ENCODE measurements around the gene KLHL29. TPM values are rescaled to one million over a fixed set of nuclear protein-coding genes. Genes with fewer than 3 reads are reported as not detected.

KLHL29 gene
- total and polyA plus RNA-seq, 2 donors = 5.7 to 8.7 TPM

DNA sequence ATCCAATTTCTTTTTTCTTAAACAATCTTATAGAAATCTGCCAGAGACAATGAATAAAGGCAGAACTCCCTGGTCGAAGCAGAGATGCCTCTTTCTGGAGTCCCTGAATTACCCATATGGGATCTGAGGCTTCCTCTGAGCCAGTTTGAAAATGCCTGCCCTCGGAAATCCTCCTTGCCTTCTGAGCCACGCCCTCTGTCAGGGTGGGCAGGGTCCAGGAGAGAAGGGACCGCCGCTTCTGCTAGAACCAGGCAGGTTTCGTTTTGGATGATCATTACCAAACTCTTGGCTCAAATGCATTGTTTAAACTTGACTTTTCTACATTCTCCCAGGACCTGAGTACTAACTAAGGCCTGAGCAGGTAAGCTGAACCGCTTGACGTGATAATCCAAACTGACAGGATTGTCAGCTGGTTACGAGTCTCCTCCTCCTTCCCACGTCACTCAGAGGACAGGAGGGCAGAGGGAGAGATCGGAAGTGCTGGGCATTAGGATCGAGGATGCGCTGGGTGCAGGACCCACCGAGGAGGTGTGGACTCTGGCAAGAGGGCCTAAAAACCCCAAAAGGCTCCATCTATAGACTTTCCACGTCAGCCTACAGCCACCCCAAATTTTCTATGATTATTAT, 128.4 kb downstream of the KLHL29 start:
- Histone ChIP-seq H3K4me1 (ENCODE audit: insufficient read depth) (no peaks in the 10 kb centered on the region), H3K4me3 (ENCODE audit: low read depth, low read length) (no peak overlapping the region), H3K36me3 (ENCODE audit: insufficient read depth) (no peaks in the 10 kb centered on the region), H3K27ac (ENCODE audit: low read depth) (no peak overlapping the region)
- WGBS = 77% methylated on average over 15 of the region's 15 CpGs
- DNase-seq (ENCODE audit: extremely low spot score) = no peak

DNA sequence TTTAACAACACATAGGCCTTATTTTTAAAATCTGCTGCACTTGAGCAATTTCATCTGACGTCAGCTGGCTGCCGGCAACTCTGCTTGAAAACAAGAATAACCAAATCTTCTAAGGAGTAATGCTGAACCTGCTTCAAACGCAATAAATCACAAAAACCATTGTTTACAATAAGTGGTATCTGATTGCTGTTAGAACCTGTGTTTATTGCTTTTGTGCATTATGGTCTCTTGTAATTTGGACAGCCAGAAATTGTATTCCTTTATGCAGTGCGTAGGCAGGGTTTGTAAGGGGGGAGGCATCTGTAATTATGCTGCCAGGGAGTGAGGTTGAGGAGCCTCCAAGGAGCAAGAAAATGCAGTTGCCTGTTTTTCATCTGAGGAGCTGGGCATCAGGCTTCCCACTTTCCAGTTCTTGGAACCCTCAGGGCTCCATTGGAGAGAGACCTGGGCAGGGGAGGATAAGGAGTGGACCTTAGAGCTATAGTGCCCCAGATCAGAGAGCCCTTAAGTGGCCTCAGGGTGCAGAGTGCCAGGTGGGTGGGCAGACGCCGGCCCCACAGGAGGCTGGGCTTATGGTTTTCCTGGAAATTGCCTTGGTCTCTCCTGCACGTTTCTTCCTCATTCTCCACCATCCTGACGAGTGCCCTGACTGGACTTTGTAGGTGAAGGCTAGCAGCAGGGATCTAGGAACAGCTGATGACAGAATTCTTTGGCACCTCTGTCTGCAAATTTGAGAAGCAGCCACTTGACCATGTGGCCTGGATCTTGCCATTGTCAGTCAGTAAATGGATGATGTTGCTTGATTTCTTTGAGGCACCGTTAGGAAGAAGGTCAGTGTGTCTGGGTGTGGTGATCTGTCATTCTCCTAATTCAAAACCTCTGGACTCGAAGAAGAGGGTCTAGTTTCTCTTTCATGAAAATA, 129.2 kb downstream of the KLHL29 start:
- Histone ChIP-seq H3K4me3 (ENCODE audit: low read depth, low read length) (no peak overlapping the region), H3K36me3 (ENCODE audit: insufficient read depth) (no peaks in the 10 kb centered on the region), H3K4me1 (ENCODE audit: insufficient read depth) (no peaks in the 10 kb centered on the region), H3K27ac (ENCODE audit: low read depth) (no peak overlapping the region)
- WGBS = 74% methylated on average over 10 of the region's 10 CpGs
- peak; percentile 69 for DNase-seq (ENCODE audit: extremely low spot score)

- no peak for DNase-seq (ENCODE audit: extremely low spot score)
- no peaks in the 10 kb centered on the region for H3K36me3 ChIP-seq (ENCODE audit: insufficient read depth)
- no peak overlapping the region for H3K4me3 ChIP-seq (ENCODE audit: low read depth, low read length)
- 94% methylated on average over 19 of the region's 19 CpGs for WGBS
- no peaks in the 10 kb centered on the region for H3K4me1 ChIP-seq (ENCODE audit: insufficient read depth)
- H3K27ac ChIP-seq (ENCODE audit: low read depth) = no peak overlapping the region
These were observed 131.7 kb downstream of the KLHL29 start for GRCh38 chr2:23516520-23517256.

- Histone ChIP-seq H3K27ac (ENCODE audit: low read depth) (no peak overlapping the region), H3K4me1 (ENCODE audit: insufficient read depth) (no peaks in the 10 kb centered on the region), H3K36me3 (ENCODE audit: insufficient read depth) (no peaks in the 10 kb centered on the region), H3K4me3 (ENCODE audit: low read depth, low read length) (no peak overlapping the region)
- 93% methylated on average over 13 of the region's 13 CpGs for WGBS
- DNase-seq (ENCODE audit: extremely low spot score) = no peak
These were observed 133.7 kb downstream of the KLHL29 start for GRCh38 chr2:23518481-23519333.

- DNase-seq (ENCODE audit: extremely low spot score) = no peak
- H3K4me3 ChIP-seq (ENCODE audit: low read depth, low read length) = no peak overlapping the region
- no peaks in the 10 kb centered on the region for H3K36me3 ChIP-seq (ENCODE audit: insufficient read depth)
- H3K27ac ChIP-seq (ENCODE audit: low read depth) = no peak overlapping the region
- WGBS = 84% methylated on average over 4 of the region's 4 CpGs
- H3K4me1 ChIP-seq (ENCODE audit: insufficient read depth) = no peaks in the 10 kb centered on the region
These were observed 134.3 kb downstream of the KLHL29 start for GRCh38 chr2:23519334-23519651.

DNA sequence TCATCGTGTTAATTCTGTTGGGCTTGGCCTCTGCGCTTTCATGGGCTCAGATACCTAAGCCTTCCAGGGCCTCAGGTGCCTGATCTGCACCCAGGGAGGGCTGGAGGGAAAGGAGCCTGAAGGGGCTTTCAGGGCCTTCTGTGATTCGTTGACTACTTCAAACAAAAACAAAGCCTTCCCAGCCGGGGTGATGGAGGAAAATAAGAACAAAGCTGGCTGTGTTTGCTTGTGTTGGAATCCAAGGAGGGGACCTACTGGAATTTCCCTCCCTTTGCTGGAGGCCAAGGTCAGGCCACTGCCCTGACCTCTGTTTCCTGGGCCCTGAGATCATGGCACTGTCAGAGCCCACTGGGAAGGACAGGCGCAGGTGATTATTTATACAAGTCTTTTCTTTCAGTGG, 135.3 kb downstream of the KLHL29 start:
- WGBS = 87% methylated on average over 5 of the region's 5 CpGs
- Histone ChIP-seq H3K36me3 (ENCODE audit: insufficient read depth) (no peaks in the 10 kb centered on the region), H3K4me1 (ENCODE audit: insufficient read depth) (no peaks in the 10 kb centered on the region), H3K27ac (ENCODE audit: low read depth) (no peak overlapping the region), H3K4me3 (ENCODE audit: low read depth, low read length) (no peak overlapping the region)
- no peak for DNase-seq (ENCODE audit: extremely low spot score)

GRCh38 chr2:23521060-23521459, 136.1 kb downstream of the KLHL29 start:
- Histone ChIP-seq H3K27ac (ENCODE audit: low read depth) (no peak overlapping the region), H3K4me1 (ENCODE audit: insufficient read depth) (no peaks in the 10 kb centered on the region), H3K4me3 (ENCODE audit: low read depth, low read length) (no peak overlapping the region), H3K36me3 (ENCODE audit: insufficient read depth) (no peaks in the 10 kb centered on the region)
- no peak for DNase-seq (ENCODE audit: extremely low spot score)
- WGBS = 94% methylated on average over 7 of the region's 7 CpGs

DNA sequence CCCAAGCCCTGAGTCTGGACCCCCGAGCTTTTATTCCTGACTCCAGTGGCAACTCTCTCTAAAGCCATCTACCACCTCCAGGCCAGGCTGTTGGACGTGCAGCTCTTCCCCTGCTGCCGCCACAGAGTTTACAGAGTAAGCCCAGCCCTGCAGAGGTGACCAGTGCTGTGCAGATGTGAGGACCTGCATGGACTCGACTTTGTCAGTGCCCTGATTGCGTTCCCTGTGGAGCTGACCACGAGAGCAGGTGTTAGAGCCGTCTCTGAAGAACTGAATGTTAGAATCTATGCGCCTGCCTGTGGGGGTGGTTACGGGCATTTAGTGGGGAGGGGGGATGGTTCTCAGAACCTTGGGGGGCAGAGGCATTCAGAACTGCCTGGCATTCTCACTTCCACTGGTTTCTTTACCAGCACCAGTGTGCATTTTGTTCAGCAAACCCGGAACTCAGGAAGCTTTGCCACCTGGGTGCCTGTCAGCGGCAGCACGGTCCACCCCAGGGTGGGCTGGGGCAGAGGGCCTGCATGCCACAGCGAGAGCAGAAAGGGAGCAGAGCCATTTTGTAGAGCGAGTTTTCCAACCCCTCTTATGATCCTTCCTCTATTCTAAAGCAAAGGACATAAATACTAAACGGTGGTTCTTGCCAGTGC, 137.9 kb downstream of the KLHL29 start:
- H3K4me3 ChIP-seq (ENCODE audit: low read depth, low read length) = no peak overlapping the region
- 66% methylated on average over 15 of the region's 15 CpGs for WGBS
- no peaks in the 10 kb centered on the region for H3K4me1 ChIP-seq (ENCODE audit: insufficient read depth)

DNA sequence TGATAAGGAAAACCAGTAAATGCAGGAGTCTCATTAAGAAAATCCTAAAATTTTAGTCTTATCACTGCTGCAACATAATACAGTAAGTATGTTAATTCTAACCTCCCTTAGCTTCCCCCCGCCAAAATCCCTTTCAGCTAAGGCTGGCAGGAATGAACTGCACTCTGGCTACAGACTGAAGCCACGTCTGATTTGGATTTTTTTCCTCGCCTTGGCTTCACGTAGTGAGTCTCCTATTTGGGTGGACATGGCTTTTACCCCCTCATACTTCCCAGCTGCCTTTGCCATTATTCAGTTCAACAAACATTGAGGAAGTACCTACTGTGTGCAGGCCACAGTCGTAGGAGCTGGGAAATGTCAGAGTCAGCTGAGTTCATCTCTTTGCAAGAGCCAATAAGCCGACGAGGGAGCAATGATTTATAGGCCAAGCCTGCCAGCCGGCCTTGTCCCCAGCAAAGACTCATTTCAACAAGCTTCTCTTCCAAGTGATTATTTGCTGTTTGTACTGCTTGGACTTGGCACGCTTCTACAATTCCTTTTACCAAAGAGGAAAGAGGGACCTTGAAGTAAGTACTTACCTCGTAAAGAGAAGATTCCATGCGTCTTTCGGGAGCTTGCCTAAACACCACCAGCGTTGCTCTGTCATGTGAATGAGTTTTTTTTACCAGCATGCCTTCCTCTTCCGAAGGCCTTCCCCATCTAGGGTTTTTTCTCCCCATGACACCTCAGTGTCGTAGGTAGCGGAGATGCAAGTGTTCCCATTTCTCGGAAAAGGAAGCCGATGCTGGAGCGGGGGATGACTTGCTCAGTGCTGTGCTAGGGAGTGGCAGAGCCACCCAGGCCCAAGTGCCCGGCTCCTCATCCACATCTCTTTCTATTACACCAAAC, 138.6 kb downstream of the KLHL29 start:
- H3K4me1 ChIP-seq (ENCODE audit: insufficient read depth) = no peaks in the 10 kb centered on the region
- peak overlapping the region; percentile 32 for H3K27ac ChIP-seq (ENCODE audit: low read depth)
- WGBS = 42% methylated on average over 20 of the region's 20 CpGs
- no peak overlapping the region for H3K4me3 ChIP-seq (ENCODE audit: low read depth, low read length)
- DNase-seq (ENCODE audit: extremely low spot score) = peak; percentile 47
- H3K36me3 ChIP-seq (ENCODE audit: insufficient read depth) = no peaks in the 10 kb centered on the region

More for the DNA sequence above, 137.9 kb downstream of the KLHL29 start:
- Histone ChIP-seq H3K36me3 (ENCODE audit: insufficient read depth) (no peaks in the 10 kb centered on the region), H3K27ac (ENCODE audit: low read depth) (no peak overlapping the region)
- DNase-seq (ENCODE audit: extremely low spot score) = no peak

- Histone ChIP-seq H3K4me3 (ENCODE audit: low read depth, low read length) (no peak overlapping the region), H3K4me1 (ENCODE audit: insufficient read depth) (no peaks in the 10 kb centered on the region), H3K27ac (ENCODE audit: low read depth) (no peak overlapping the region), H3K36me3 (ENCODE audit: insufficient read depth) (no peaks in the 10 kb centered on the region)
- no peak for DNase-seq (ENCODE audit: extremely low spot score)
- WGBS = 83% methylated on average over 19 of the region's 19 CpGs
These were observed 139.3 kb downstream of the KLHL29 start for GRCh38 chr2:23524261-23524706.

GRCh38 chr2:23525137-23525765, 140.3 kb downstream of the KLHL29 start:
- 90% methylated on average over 16 of the region's 16 CpGs for WGBS
- H3K4me3 ChIP-seq (ENCODE audit: low read depth, low read length) = no peak overlapping the region
- no peak overlapping the region for H3K27ac ChIP-seq (ENCODE audit: low read depth)
- H3K36me3 ChIP-seq (ENCODE audit: insufficient read depth) = no peaks in the 10 kb centered on the region
- no peaks in the 10 kb centered on the region for H3K4me1 ChIP-seq (ENCODE audit: insufficient read depth)
- no peak for DNase-seq (ENCODE audit: extremely low spot score)

DNA sequence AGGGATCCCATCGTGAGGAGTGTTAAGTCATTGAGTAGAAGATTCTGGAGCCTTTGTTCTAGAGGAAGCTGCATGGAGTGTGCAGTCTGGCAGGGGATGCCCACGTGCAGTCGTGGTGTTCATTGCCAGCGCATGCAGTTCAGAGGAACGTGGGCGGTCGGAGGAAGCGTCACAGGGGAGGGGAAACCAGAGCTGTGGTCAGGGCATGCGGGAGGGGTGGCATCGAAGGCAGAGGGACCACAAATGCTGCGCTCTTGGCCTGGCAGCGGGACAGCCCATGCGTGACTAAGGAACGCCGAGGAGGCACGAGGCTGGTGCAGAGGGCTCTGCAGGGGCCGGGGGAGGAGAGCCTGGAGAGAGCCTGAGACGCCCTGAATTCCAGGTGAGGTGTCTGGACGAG, 141.1 kb downstream of the KLHL29 start:
- Histone ChIP-seq H3K36me3 (ENCODE audit: insufficient read depth) (no peaks in the 10 kb centered on the region), H3K27ac (ENCODE audit: low read depth) (no peak overlapping the region), H3K4me3 (ENCODE audit: low read depth, low read length) (no peak overlapping the region), H3K4me1 (ENCODE audit: insufficient read depth) (no peaks in the 10 kb centered on the region)
- no peak for DNase-seq (ENCODE audit: extremely low spot score)
- 88% methylated on average over 19 of the region's 19 CpGs for WGBS

All from urinary bladder (tissue), 4 donors.